GM03348 (cell line): ENCODE measurements around the gene CYLC1.

Source experiments
- DNase-seq: peaks from one replicate; pipeline ENCODE4 v3.0.0; 2012; ENCODE audit warnings: low spot score

Gene CYLC1, protein sequence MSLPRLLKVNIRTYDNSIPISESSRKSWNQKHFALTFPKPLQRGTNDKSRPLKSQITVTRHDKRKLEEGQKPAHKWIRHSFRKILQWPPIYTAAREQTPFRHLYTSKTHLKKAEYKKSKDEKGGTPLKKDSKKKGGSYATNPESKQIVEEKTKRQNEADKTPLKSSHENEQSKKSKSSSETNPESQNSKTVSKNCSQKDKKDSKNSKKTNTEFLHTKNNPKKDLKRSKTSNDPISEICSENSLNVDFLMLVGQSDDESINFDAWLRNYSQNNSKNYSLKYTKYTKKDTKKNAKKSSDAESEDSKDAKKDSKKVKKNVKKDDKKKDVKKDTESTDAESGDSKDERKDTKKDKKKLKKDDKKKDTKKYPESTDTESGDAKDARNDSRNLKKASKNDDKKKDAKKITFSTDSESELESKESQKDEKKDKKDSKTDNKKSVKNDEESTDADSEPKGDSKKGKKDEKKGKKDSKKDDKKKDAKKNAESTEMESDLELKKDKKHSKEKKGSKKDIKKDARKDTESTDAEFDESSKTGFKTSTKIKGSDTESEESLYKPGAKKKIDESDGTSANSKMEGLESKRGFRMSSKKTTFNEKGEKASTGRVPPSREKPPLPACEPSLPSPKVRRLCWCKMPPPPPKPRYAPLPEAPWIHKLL

DNA sequence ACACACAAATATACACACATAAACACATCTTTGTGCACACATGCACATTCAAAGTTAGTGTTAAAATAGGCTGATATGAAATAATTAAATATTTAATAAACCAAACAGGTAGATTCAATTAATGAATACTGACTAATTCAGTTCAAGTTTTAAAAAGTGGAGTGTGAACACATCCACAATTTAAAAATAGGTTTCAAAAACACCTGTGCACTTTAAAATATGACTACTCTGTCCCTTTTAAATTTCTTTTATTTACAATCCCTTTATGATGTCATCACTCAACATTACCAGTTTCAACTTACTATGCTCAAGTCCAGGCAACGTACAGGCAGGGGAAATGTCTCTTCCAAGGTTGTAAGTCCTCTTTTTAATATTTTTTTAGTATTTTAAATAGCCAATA is at the start of gene CYLC1:
TSS of gene CYLC1 (plus strand) at position 301 of the 400 bp plus-strand sequence. CDS start at position 338, 37 bp downstream.
- DNase-seq: no peak

DNA sequence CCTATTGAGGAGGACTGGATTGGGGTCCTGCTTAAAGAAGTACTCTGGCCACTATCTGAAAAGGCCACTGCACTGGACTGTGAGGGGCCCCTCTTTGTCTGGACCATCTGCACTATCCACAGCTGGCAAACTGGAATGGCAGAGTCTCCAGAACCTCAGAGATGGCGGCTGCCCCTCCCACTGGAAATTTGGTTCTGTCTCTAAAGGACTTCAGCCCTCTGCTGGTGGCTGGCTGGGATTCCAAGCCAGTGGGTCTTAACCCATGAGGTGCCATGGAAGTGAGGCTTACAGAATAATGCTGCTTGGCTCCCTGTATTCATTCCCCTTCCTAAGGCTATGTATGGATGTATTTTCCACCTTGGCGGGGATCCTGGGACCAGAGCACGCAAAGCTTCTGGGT is 41.6 kb upstream of the CYLC1 start:
- DNase-seq: no peak

DNA sequence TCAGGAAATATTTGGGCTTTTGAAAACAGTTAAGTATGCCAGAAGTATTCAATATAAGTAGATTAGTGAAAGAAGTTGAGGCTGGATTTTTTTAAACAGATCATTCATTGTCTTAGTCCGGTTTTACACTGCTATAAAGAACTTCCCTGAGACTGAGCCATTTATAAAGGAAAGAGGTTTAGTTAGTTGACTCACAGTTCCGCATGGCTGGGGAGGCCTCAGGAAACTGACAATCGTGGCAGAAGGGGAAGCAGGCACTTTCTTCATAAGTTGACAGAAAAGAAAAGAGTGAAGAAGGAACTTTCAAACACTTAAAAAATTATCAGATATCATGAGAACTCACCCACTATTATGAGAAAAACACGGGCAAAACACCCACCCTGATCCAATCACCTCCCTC is 31.1 kb upstream of the CYLC1 start:
- DNase-seq: no peak

DNA sequence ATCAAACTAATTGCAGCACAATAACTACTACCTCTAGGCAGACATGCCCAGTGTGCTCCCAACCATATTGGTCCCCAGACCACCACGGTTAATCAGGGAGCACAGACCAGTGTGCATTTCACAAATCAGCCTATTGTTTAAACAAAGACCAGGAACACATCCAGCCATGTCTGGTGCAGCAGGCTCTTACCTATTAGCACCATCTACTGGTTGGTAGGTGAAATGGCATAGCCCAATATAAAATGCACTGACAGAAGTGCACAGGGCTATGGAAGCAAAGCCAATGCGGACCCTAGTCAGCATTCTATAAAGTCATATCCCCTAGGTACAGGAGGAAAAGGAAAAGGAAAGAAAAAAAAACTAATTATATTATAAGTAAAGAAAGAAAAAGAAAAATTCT is 15.5 kb upstream of the CYLC1 start:
- DNase-seq: peak; percentile 20

DNA sequence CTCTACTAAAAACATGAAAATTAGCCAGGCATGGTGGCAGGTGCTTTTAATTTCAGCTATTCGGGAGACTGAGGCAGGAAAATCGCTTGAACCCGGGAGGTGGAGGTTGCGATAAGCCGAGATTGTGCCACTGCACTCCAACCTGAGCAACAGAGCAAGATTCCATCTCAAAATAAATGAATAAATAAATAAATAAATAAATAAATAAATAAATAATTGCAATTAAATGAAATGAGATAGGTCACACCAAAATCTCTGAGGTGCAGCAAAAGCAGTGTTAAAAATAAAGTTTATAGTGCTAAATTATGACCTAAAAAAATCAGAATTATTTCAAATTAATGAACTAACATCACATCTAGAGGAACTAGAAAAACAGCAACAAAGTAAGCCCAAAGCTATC is 13.6 kb upstream of the CYLC1 start:
- no peak for DNase-seq

DNA sequence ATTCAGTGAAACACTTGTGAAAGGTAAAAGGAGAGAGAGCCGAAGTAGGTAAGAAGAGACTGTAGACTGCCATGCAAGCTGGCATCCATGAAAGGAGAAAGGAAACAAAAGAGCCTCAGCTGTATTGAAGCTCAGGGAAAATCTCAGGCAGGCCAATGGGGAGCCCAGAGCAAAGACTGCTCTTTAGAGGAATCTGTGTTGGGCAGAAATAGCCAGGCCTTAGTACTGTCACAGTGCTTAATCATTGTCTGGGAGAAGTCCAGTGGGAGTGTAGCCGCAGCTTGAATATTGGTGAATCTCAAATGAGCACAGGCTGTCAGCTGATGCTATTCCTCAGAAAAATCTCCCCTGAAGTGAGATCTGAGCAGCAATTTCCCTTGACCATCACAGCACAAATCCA is 27.6 kb downstream of the CYLC1 start:
- DNase-seq: no peak

DNA sequence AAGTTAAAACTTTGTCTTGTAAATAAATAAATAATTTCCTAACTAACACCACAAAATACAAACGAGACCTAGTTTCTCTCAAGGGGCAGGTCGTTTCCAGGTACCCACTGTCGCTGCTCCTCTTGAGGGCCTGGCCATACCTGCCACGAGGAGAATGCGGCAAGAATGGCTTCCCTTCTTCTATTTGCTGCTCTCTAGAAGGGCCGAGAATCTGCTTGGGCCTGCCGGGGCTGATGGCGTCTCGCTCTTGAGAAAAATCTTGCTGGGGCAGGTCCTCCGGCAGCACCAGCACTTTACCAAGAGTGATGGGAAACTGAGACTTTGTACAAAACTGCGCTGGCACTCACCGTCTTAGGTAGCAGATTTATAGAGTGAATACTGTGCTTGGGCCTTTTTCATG is 31.5 kb downstream of the CYLC1 start:
- DNase-seq: no peak

DNA sequence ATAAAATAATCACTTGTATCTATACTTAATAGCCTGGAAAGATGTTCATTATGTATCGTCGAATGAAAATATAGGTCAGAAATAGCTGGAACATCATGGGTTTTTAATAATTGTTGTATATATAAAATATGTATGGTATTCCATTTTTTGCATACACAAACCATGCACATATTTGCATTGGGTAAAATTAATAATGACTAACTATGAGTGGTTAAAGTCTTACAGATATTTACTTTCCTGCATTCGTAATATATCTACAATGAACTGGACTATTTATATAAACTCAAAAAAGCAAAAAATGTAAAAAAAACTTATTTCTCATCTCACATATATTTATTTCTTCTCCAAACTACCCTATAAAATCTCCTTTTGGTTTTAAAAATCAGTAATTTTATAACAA is 46.0 kb downstream of the CYLC1 start:
- no peak for DNase-seq

DNA sequence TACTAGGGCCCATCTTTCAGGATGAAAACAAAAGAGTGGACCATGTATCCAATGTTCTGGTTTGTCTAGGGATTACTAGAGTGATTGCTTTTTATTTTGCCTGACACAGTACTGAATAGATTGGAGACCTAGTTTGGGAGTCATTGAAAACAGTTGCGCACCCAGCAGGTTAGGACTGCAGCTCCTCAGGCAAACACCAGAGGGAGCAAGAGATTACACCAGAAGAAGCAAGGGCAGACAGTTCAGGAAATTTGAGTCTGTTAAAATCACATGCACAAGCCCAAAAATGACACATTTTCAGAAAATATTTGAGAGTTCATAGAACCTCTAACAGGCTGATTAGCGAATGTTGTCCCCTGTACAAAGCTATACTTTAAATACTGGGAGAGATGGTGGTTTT is 55.6 kb downstream of the CYLC1 start:
- peak; percentile 9 for DNase-seq

DNA sequence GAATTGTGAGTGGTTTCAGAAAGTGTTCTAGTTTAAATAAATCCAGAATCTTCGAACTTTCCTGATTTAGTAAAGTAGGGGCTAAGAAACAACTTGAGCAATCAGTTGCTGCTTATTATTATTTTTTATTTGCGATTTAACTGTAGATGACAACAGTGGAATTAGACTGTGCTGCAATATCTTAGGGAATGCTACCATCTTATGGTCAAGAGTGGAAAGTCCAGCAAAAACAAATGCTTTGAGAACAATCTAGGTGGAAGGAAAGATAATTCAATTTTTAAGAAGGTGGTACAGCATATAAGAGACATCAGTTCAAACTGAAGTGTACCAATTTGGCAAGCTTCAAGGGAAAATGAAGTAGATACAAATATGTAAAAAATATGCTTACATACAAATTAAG is 73.3 kb downstream of the CYLC1 start:
- no peak for DNase-seq
